Embryonic facial prominence (tissue), 1 donor: ENCODE data around the gene LRRC27.
"Not testable (repeated sequence)": the region's sequence is repeated elsewhere in the genome, so short reads cannot be mapped to it uniquely, and the experiment has no call there.

Source experiments
- DNase-seq: peaks from one replicate; pipeline ENCODE4 v3.0.0-alpha.2; 2016; ENCODE audit errors: extremely low spot score

LRRC27 gene

DNA sequence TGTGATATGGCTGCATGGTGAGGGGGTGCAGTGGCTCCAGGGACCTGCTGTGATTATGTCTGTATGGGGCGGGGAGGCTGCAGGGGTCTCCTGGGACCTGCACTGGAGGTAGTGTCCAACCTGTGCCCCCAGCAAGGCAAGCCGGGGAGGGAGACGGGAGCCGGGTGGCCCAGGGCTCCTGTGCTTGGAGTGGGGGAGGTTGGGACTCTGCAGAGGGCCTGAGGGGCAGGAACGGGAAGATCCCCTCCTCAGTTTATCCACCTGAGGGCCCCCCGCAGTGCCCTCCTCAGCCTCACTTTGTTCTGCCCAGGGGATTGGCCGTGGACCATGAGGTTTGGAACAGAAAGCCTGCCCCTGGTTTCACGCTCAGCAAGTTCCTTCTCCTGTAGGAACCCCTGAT, 42.2 kb downstream of the LRRC27 start:
- no peak for DNase-seq

- DNase-seq = no peak
Measured at GRCh38 chr10:132374612-132375011, 42.6 kb downstream of the LRRC27 start.

GRCh38 chr10:132375116-132375794, 43.3 kb downstream of the LRRC27 start:
- no peak for DNase-seq

DNA sequence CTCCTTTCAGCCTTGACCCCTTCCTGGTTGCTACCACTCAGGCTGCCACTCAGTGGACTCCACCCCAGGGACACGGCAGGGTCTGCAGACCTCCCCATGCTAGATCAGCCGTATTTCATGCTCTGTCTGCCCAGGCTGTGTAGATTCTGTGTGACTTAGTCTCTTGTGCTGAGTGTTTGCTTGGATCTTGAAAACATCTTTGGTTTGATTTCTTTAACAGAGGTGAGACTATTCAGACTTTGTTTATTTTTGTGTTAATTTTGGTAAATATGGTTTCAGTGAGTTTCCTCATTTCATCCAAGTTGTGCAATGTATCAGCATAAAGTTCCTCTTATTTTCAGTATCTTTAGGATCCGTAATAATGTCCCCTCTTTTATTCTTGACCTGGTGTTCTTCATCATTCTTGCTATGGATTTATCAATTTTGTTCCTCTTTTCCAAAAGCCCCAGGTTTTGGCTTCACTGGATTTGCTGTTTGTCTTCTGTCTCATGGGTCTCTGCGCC, 43.9 kb downstream of the LRRC27 start:
- no peak for DNase-seq

DNA sequence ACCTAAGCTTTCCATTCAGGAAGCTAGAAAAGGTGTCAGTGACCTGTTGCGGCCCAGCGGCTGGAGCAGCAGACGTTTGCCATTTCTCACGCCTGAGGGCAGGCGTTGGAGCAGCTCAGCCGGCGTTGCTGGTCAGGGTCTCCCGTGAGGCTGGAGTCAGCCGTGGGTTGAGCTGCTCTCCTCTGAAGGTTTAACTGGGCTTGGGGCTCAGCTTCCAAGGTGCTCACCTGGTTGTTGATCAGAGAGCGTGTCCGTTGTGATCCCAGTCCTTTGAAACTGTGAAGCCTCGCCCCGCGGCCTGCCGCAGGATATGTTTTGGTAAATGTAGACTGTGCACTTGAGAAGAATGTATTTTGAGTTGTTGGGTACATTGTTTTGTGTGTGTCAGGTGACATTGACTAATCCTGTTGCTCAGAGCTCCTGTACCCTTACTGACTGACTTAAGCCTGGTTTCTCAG, 44.4 kb downstream of the LRRC27 start:
- no peak for DNase-seq

GRCh38 chr10:132377326-132377725, 45.3 kb downstream of the LRRC27 start:
- DNase-seq = no peak

- DNase-seq = not testable (repeated sequence)
Measured at GRCh38 chr10:132379026-132379425, 47.0 kb downstream of the LRRC27 start.

- not testable (repeated sequence) for DNase-seq
Measured at GRCh38 chr10:132380986-132381385, 49.0 kb downstream of the LRRC27 start.

GRCh38 chr10:132381741-132382140, 49.7 kb downstream of the LRRC27 start:
- DNase-seq = no peak

GRCh38 chr10:132382231-132382922, 50.4 kb downstream of the LRRC27 start:
- no peak for DNase-seq

GRCh38 chr10:132383101-132383500, 51.1 kb downstream of the LRRC27 start:
- no peak for DNase-seq

- DNase-seq = no peak
Measured at GRCh38 chr10:132383751-132384196, 51.8 kb downstream of the LRRC27 start.

GRCh38 chr10:132384618-132385388, 52.8 kb downstream of the LRRC27 start:
- no peak for DNase-seq

DNA sequence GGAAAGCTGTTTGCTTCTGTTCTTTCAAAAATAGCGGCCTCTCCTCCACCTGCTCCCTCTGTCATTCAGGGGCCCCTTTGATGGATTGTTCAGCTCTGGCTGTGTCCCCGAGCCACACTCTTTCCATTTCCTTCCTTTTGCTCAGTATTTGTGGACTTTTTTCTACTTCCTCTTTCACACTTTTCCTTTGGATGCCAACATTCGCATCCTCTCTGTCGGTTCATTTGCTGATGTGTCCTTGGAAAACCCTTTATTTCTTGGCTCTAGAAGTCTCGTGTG, 53.3 kb downstream of the LRRC27 start:
- DNase-seq = no peak

GRCh38 chr10:132385721-132386418, 53.9 kb downstream of the LRRC27 start:
- DNase-seq = no peak

DNA sequence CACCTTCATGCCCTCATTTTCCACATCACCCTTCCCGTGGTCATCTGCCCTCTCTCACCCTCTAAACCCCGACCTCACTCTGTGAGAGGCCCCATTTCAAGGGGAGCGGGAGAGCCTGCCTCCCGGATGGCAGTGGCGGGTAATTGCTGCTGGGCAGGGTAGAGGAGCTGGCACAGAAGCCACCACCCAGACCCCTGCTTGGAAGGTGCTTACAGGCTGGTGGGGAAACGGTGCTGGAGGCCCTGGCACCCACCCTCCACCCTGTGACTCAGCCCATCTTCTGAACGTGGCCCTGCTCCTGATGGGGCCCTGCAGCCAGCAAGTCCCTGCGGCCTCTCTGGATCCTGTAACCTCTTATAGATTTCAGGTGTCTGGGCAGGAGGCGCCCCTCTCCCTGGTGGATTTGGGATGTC, 54.4 kb downstream of the LRRC27 start:
- no peak for DNase-seq

- DNase-seq = not testable (repeated sequence)
Measured at GRCh38 chr10:132386896-132387295, 54.9 kb downstream of the LRRC27 start.

GRCh38 chr10:132387764-132388210, 55.8 kb downstream of the LRRC27 start:
- DNase-seq = no peak

DNA sequence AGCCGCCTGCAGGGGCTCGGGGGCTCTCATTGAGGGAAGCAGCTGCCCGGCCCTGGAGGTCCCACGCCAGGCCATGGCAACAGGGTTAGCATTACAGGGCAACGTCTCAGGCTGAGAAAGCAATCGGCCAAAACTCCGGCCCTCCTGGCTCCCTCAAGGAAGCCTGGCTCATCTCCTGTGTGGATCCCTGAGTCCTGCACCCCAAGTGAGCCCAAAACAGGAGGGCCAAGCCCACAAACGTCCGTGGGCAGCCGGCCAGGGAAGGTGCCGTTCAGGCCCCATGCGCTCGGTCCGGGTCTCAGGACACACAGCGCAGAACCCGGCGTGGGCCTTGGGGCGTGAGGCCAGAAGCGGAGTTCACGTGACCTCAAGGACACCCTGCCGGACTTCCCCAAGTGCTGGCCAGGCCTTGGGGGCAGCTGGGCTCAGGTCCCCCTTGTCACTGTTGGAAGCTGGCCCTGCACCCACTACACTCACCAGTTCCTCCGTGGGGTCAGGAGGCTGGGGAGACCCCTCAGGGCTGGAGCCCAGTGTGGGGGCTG, 57.0 kb downstream of the LRRC27 start:
- DNase-seq = no peak

DNA sequence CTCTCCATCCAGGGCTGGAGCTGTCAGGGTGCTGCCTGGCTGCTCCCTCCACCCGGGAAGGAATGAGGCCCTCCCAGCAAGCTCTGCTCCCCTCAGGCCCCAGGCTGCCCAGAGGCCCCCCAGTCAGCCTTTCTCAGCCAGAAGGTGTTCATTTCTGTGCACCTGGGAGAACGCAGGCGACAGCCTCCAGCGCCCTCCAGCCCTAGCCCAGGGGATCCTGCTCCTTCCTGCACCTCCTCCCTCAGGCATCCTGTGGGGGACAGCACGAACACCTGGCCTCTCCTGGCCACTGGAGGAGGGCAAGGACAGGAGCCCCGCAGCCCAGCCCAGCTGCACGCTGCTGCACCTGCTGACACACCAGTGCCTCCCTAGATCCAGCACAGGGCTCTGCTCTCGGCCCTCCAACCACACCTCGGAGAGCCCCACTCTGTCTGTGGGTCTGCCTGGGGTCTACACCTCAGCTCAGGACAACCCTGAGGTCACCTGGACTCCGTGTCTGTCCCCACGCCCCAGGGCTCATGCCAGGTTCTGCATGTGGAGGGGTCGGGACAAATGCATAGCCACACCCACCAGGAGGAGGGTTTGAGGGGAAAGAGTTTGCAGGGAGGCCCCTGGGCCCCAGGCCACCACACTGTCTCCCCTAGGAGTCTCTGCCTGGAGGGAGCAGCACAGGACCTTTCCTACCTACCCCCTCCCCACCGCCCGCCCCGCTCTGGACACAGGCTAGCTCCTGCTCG, 57.6 kb downstream of the LRRC27 start:
- no peak for DNase-seq
